Type B pancreatic cell (in vitro differentiated cells): ENCODE results near the gene PPP1R26. TPM values are rescaled to one million over a fixed set of nuclear protein-coding genes. Genes with fewer than 3 reads are reported as not detected.

ENCODE experiments used
- DNase-seq: peaks from one replicate; pipeline ENCODE4 v3.0.0; 2021; ENCODE audit warnings: mixed read lengths; ENCODE audit not compliant: unreplicated experiment; ENCODE audit errors: extremely low spot score
- H3K27ac Mint-ChIP-seq: 2 replicates; pipeline ENCODE4 v1.8.0; 2021; ENCODE audit warnings: mild to moderate bottlenecking, mixed read lengths
- H3K27me3 Mint-ChIP-seq: 2 replicates; pipeline ENCODE4 v1.8.0; 2021; ENCODE audit warnings: mixed read lengths
- H3K36me3 Mint-ChIP-seq: 2 replicates; pipeline ENCODE4 v1.8.0; 2021; ENCODE audit warnings: mixed read lengths
- H3K4me1 Mint-ChIP-seq: one replicate; pipeline ENCODE4 v1.8.0; 2021; ENCODE audit warnings: mixed read lengths; ENCODE audit not compliant: unreplicated experiment
- H3K4me3 Mint-ChIP-seq: 2 replicates; pipeline ENCODE4 v1.8.0; 2021; ENCODE audit warnings: mild to moderate bottlenecking, mixed read lengths
- H3K9me3 Mint-ChIP-seq: 2 replicates; pipeline ENCODE4 v1.8.0; 2021; ENCODE audit warnings: mixed read lengths
- total RNA-seq: library from RNA; stranded (reverse); gene quantifications from 2 replicates; pipeline ENCODE4 v1.2.1, GENCODE V29; 2021; ENCODE audit warnings: low replicate concordance
- TF ChIP-seq, protein P1 (sequence below): fragments of 200-600 bp; sonication (generic); conservative IDR thresholded peaks from 2 replicates; pipeline ENCODE4 v1.5.0; 2021; ENCODE audit warnings: antibody characterized with exemption, mild to moderate bottlenecking

The PPP1R26 gene
- total RNA-seq, 1 donor from 2014 or later, result 24.2 TPM

DNA sequence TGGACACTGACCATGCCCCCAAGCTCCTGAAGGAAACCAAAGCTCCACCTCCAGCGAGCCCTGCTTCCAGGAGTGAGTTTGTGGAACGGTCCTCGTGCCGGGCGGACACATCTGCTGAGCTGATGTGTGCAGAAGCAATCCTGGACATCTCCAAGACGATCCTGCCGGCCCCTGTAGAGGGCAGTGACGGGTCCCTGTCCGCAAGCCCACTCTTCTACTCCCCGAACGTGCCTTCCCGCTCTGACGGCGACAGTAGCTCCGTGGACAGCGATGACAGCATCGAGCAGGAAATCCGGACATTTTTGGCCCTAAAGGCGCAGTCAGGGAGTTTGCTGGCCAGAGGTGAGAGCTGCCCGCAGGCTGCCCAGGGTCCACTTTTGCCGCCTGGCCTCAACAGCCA, 6.2 kb downstream of the PPP1R26 start:
- DNase-seq, result no peak
- H3K4me3 Mint-ChIP-seq, result no peak overlapping the region
- no peaks in the 10 kb centered on the region for H3K36me3 Mint-ChIP-seq
- H3K4me1 Mint-ChIP-seq, result peaks cover 5% of the 10 kb centered on the region
- TF ChIP-seq, protein P1, sequence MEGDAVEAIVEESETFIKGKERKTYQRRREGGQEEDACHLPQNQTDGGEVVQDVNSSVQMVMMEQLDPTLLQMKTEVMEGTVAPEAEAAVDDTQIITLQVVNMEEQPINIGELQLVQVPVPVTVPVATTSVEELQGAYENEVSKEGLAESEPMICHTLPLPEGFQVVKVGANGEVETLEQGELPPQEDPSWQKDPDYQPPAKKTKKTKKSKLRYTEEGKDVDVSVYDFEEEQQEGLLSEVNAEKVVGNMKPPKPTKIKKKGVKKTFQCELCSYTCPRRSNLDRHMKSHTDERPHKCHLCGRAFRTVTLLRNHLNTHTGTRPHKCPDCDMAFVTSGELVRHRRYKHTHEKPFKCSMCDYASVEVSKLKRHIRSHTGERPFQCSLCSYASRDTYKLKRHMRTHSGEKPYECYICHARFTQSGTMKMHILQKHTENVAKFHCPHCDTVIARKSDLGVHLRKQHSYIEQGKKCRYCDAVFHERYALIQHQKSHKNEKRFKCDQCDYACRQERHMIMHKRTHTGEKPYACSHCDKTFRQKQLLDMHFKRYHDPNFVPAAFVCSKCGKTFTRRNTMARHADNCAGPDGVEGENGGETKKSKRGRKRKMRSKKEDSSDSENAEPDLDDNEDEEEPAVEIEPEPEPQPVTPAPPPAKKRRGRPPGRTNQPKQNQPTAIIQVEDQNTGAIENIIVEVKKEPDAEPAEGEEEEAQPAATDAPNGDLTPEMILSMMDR, result no peak
- no peak overlapping the region for H3K27ac Mint-ChIP-seq
- H3K27me3 Mint-ChIP-seq, result no peaks in the 10 kb centered on the region
- no peaks in the 10 kb centered on the region for H3K9me3 Mint-ChIP-seq

DNA sequence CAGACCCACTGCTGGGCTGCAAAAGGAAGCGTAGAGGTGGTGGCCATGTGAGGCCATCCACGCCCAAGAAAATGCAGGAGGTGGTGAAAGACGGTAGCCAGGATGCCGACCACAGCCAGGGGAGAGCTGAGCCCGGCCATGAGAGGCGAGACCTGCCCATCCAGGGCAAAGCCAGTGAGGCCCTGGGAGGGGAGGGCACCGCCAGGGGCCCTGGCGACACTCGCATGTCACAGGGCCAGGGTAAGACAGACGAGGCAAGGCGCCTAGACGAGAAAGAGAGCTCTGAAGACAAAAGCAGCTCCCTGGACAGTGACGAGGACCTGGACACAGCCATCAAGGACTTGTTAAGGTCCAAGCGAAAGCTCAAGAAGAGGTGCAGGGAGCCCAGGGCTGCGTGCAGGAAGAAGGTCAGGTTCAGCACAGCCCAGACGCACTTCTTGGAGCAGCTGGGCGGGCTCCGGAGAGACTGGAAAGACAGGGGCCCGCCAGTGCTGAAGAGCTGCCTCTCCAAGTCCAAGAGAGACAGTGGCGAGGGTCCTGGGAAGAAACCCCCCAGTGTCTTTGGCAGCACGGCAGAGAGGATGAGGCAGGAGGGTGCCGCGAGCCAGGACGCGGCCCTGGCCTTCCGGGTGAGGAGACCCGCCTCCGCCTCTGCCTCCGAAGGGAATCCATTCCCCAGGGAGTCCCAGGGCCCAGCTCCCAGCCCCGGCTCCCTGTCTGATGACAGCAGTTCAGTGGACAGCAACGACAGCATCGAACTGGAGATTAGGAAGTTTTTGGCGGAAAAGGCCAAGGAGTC, 6.9 kb downstream of the PPP1R26 start:
- no peak overlapping the region for H3K27ac Mint-ChIP-seq
- no peaks in the 10 kb centered on the region for H3K9me3 Mint-ChIP-seq
- DNase-seq, result no peak
- H3K27me3 Mint-ChIP-seq, result no peaks in the 10 kb centered on the region
- no peaks in the 10 kb centered on the region for H3K36me3 Mint-ChIP-seq
- TF ChIP-seq, protein P1, result no peak
- H3K4me3 Mint-ChIP-seq, result no peak overlapping the region
- H3K4me1 Mint-ChIP-seq, result peaks cover 5% of the 10 kb centered on the region

DNA sequence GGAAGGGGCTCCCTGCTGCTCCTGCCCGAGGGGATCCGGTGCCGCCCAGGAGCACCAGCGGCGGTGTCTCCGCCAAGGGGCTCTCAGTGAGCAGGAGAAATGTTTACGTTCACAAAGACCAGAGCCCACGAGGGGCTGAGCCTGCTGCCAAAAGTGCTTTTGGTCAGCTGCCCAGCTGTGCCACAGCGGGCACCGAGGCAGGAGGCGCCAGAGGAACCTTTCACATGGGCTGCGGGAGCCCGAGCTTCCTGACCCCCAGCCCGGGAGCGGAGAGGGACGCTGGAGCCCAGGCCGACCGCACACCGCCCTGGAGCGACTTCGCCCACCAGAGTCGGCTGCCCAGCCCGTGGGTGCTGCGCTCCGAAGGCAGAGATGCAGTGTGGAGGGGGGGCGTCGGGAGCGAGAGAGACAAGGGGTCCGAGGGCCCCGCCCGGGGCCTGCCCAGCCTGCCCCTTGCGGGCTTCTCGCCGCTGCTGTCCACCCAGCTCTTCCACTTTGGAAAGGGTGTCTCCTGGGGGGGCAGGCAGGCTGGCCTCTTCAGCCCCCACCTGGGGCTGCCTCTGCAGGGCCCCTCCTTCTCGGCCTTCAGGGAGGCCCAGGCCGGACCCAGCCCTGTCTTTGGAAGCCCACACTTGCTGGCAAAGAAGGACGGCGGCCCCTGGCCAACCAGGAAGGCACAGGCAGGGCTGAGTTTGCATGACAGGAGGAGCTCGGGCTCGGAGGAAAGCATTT, 7.9 kb downstream of the PPP1R26 start:
- Mint-ChIP-seq H3K9me3 (no peaks in the 10 kb centered on the region), H3K36me3 (no peaks in the 10 kb centered on the region), H3K27ac (no peak overlapping the region), H3K4me3 (no peak overlapping the region), H3K4me1 (no peaks in the 10 kb centered on the region), H3K27me3 (no peaks in the 10 kb centered on the region)
- no peak for DNase-seq
- TF ChIP-seq, protein P1, result no peak

DNA sequence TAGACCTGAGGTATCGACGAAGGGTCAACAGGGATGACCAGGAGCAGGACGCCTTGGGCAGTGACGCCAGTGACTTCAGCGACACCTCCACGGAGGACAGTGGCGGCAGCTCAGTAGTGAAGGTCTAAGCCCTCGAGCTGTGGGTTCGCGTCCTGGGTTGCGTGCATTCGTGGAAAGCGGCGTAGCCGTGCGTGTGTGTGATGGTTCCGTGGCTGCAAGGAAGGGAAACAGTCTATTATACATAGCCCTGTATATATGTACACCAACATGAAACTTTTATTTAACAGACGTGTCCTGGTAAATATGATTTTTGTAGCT, 8.4 kb downstream of the PPP1R26 start:
- TF ChIP-seq, protein P1, result no peak
- Mint-ChIP-seq H3K36me3 (no peaks in the 10 kb centered on the region), H3K4me1 (no peaks in the 10 kb centered on the region), H3K9me3 (no peaks in the 10 kb centered on the region), H3K4me3 (no peak overlapping the region), H3K27ac (no peak overlapping the region), H3K27me3 (no peaks in the 10 kb centered on the region)
- DNase-seq, result no peak

DNA sequence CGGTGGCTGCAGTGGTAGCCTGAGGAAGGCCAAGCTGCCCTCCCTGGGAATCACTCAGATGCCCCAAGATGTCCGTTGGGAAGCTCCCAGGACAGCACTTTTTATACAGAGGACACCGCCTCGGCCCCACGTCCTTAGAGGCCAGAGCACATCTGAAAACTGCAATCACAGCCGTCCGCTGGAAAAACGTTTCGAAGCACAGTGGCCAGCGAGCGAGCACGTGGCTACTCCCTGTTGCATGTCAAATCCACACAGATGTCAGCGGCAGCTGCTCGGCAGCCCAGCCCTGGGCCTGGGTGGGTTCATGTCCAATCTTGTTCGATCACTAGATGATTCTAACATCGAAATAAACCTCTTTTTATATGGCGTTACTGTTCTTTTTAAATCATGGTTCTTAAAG, 8.9 kb downstream of the PPP1R26 start:
- TF ChIP-seq, protein P1, result no peak
- H3K9me3 Mint-ChIP-seq, result no peaks in the 10 kb centered on the region
- H3K27ac Mint-ChIP-seq, result no peak overlapping the region
- no peaks in the 10 kb centered on the region for H3K27me3 Mint-ChIP-seq
- no peak overlapping the region for H3K4me3 Mint-ChIP-seq
- DNase-seq, result no peak
- H3K36me3 Mint-ChIP-seq, result no peaks in the 10 kb centered on the region
- H3K4me1 Mint-ChIP-seq, result no peaks in the 10 kb centered on the region
